Central memory CD8-positive, alpha-beta T cell (primary cell): ENCODE results near the gene HAT1.

Experiments
- ATAC-seq: fragments of 150-1000 bp; cut with Tn5 transposase; replicated peaks from 2 replicates; pipeline ENCODE4 v1.10.0; 2022; ENCODE audit warnings: mild to moderate bottlenecking, moderate FRiP score, moderate number of reproducible peaks; ENCODE audit not compliant: poor library complexity, severe bottlenecking; ENCODE audit errors: extremely low read depth
- DNase-seq, 2 donors: peaks; one replicate each; pipeline ENCODE4 v3.0.0; 2021; ENCODE audit warnings: low spot score in 2 of 2
- H3K27ac Mint-ChIP-seq: one replicate; pipeline ENCODE4 v1.8.0; 2022; ENCODE audit warnings: low read depth, mild to moderate bottlenecking, moderate library complexity, mixed read lengths
- H3K27me3 Mint-ChIP-seq: one replicate; pipeline ENCODE4 v1.8.0; 2022; ENCODE audit warnings: mixed read lengths
- H3K36me3 Mint-ChIP-seq: one replicate; pipeline ENCODE4 v1.8.0; 2022; ENCODE audit warnings: mild to moderate bottlenecking, moderate library complexity, mixed read lengths; ENCODE audit not compliant: insufficient read depth
- H3K4me1 Mint-ChIP-seq: one replicate; pipeline ENCODE4 v1.8.0; 2022; ENCODE audit warnings: mixed read lengths
- H3K4me3 Mint-ChIP-seq: one replicate; pipeline ENCODE4 v1.8.0; 2022; ENCODE audit warnings: mild to moderate bottlenecking, moderate library complexity, mixed read lengths
- H3K9me3 Mint-ChIP-seq: one replicate; pipeline ENCODE4 v1.8.0; 2022; ENCODE audit warnings: mixed read lengths

The HAT1 gene

GRCh38 chr2:171922230-171923022 lies at the start of gene HAT1:
Gene HAT1, plus strand, starts transcription at chr2:171922461. Its CDS starts 40 bp downstream, at chr2:171922501.
- peak; percentile 96 to 97 for DNase-seq
- peak; percentile 95 for ATAC-seq
- peak within 1 kb of the TSS; percentile 94 for H3K4me3 Mint-ChIP-seq
- H3K27me3 Mint-ChIP-seq = no peaks in the 10 kb centered on the region
- H3K36me3 Mint-ChIP-seq = peaks cover 18% of the 10 kb centered on the region
- H3K27ac Mint-ChIP-seq = peak within 1 kb of the TSS; percentile 97
- H3K9me3 Mint-ChIP-seq = no peaks in the 10 kb centered on the region
- H3K4me1 Mint-ChIP-seq = peaks cover 36% of the 10 kb centered on the region

GRCh38 chr2:171874517-171874916 lies 47.7 kb upstream of the HAT1 start:
- Mint-ChIP-seq H3K9me3 (no peaks in the 10 kb centered on the region), H3K4me3 (no peak overlapping the region), H3K27me3 (no peaks in the 10 kb centered on the region), H3K36me3 (peaks cover 4% of the 10 kb centered on the region), H3K4me1 (peaks cover 33% of the 10 kb centered on the region), H3K27ac (no peak overlapping the region)
- ATAC-seq (no peak), DNase-seq (no peak)

- Mint-ChIP-seq H3K27ac (no peak overlapping the region), H3K27me3 (no peaks in the 10 kb centered on the region), H3K4me1 (peaks cover 36% of the 10 kb centered on the region), H3K9me3 (no peaks in the 10 kb centered on the region), H3K4me3 (no peak overlapping the region), H3K36me3 (peaks cover 4% of the 10 kb centered on the region)
- DNase-seq (no peak), ATAC-seq (no peak)
Observed at GRCh38 chr2:171874963-171875362, 47.3 kb upstream of the HAT1 start.

GRCh38 chr2:171878481-171878993 lies 43.7 kb upstream of the HAT1 start:
- DNase-seq = no peak
- Mint-ChIP-seq H3K36me3 (no peaks in the 10 kb centered on the region), H3K4me1 (peaks cover 20% of the 10 kb centered on the region), H3K27ac (no peak overlapping the region), H3K4me3 (no peak overlapping the region), H3K9me3 (no peaks in the 10 kb centered on the region), H3K27me3 (no peaks in the 10 kb centered on the region)
- ATAC-seq = no peak

- ATAC-seq = no peak
- H3K9me3 Mint-ChIP-seq = no peaks in the 10 kb centered on the region
- no peak overlapping the region for H3K27ac Mint-ChIP-seq
- H3K27me3 Mint-ChIP-seq = no peaks in the 10 kb centered on the region
- peaks cover 7% of the 10 kb centered on the region for H3K36me3 Mint-ChIP-seq
- no peak for DNase-seq
- H3K4me1 Mint-ChIP-seq = peaks cover 20% of the 10 kb centered on the region
- H3K4me3 Mint-ChIP-seq = no peak overlapping the region
Observed at GRCh38 chr2:171879865-171880264, 42.4 kb upstream of the HAT1 start.

GRCh38 chr2:171880774-171881173 lies 41.5 kb upstream of the HAT1 start:
- no peaks in the 10 kb centered on the region for H3K27me3 Mint-ChIP-seq
- H3K36me3 Mint-ChIP-seq = peaks cover 7% of the 10 kb centered on the region
- DNase-seq = no peak
- H3K4me3 Mint-ChIP-seq = no peak overlapping the region
- ATAC-seq = no peak
- H3K27ac Mint-ChIP-seq = no peak overlapping the region
- H3K4me1 Mint-ChIP-seq = peaks cover 20% of the 10 kb centered on the region
- no peaks in the 10 kb centered on the region for H3K9me3 Mint-ChIP-seq

- Mint-ChIP-seq H3K27ac (no peak overlapping the region), H3K27me3 (no peaks in the 10 kb centered on the region), H3K4me3 (no peak overlapping the region), H3K4me1 (peaks cover 20% of the 10 kb centered on the region), H3K36me3 (peaks cover 7% of the 10 kb centered on the region), H3K9me3 (no peaks in the 10 kb centered on the region)
- ATAC-seq (no peak), DNase-seq (no peak)
Observed at GRCh38 chr2:171882089-171882769, 40.0 kb upstream of the HAT1 start.

GRCh38 chr2:171883275-171883893 lies 38.9 kb upstream of the HAT1 start:
- no peaks in the 10 kb centered on the region for H3K9me3 Mint-ChIP-seq
- peak overlapping the region; percentile 25 for H3K27ac Mint-ChIP-seq
- H3K4me3 Mint-ChIP-seq = no peak overlapping the region
- DNase-seq (no peak), ATAC-seq (no peak)
- no peaks in the 10 kb centered on the region for H3K27me3 Mint-ChIP-seq
- H3K4me1 Mint-ChIP-seq = peaks cover 26% of the 10 kb centered on the region
- peaks cover 9% of the 10 kb centered on the region for H3K36me3 Mint-ChIP-seq

GRCh38 chr2:171889333-171889732 lies 32.9 kb upstream of the HAT1 start:
- no peak for ATAC-seq
- Mint-ChIP-seq H3K36me3 (peaks cover 14% of the 10 kb centered on the region), H3K4me3 (no peak overlapping the region), H3K4me1 (peaks cover 48% of the 10 kb centered on the region), H3K27me3 (no peaks in the 10 kb centered on the region), H3K9me3 (no peaks in the 10 kb centered on the region), H3K27ac (no peak overlapping the region)
- no peak for DNase-seq

- no peak for ATAC-seq
- Mint-ChIP-seq H3K27ac (no peak overlapping the region), H3K4me1 (peaks cover 51% of the 10 kb centered on the region), H3K4me3 (no peak overlapping the region), H3K9me3 (no peaks in the 10 kb centered on the region), H3K36me3 (peaks cover 10% of the 10 kb centered on the region), H3K27me3 (no peaks in the 10 kb centered on the region)
- DNase-seq = no peak
Observed at GRCh38 chr2:171889808-171890207, 32.5 kb upstream of the HAT1 start.

GRCh38 chr2:171893196-171893823 lies 29.0 kb upstream of the HAT1 start:
- ATAC-seq (peak; percentile 11), DNase-seq (no peak)
- peaks cover 45% of the 10 kb centered on the region for H3K4me1 Mint-ChIP-seq

GRCh38 chr2:171893824-171894611 lies 28.2 kb upstream of the HAT1 start, which contains the start of gene SLC25A12:
Gene SLC25A12, minus strand, starts transcription at chr2:171894244. Its CDS starts 30 bp downstream, at chr2:171894214.
- Mint-ChIP-seq H3K27me3 (no peaks in the 10 kb centered on the region), H3K4me3 (peak within 1 kb of the TSS; percentile 98), H3K36me3 (peaks cover 7% of the 10 kb centered on the region), H3K27ac (peak within 1 kb of the TSS; percentile 85), H3K9me3 (no peaks in the 10 kb centered on the region), H3K4me1 (peaks cover 41% of the 10 kb centered on the region)
- ATAC-seq = peak; percentile 96
- DNase-seq = peak; percentile 31 to 39

More at GRCh38 chr2:171893196-171893823, 29.0 kb upstream of the HAT1 start:
- peak overlapping the region; percentile 85 for H3K27ac Mint-ChIP-seq
- H3K4me3 Mint-ChIP-seq = peak overlapping the region; percentile 98
- H3K27me3 Mint-ChIP-seq = no peaks in the 10 kb centered on the region
- H3K9me3 Mint-ChIP-seq = no peaks in the 10 kb centered on the region
- H3K36me3 Mint-ChIP-seq = peaks cover 7% of the 10 kb centered on the region
